SKM-1 (cell line): Measurements from ENCODE around the gene GALNT16.

Experiments
- DNase-seq: peaks from one replicate; lab custom pipeline; 2025; ENCODE audit not compliant: unreplicated experiment; lab: John Stamatoyannopoulos, UW

GALNT16 gene

GRCh38 chr14:69400154-69400553 lies 140.2 kb downstream of the GALNT16 start:
- DNase-seq: no peak

- DNase-seq: no peak
Measured at GRCh38 chr14:69401841-69402240, 141.9 kb downstream of the GALNT16 start.

GRCh38 chr14:69404478-69404877 lies 144.5 kb downstream of the GALNT16 start:
- no peak for DNase-seq

- no peak for DNase-seq
Measured at GRCh38 chr14:69404883-69405282, 144.9 kb downstream of the GALNT16 start.

- no peak for DNase-seq
Measured at GRCh38 chr14:69405762-69406161, 145.8 kb downstream of the GALNT16 start.
